VCaP (cell line): ENCODE measurements around the gene KRT12.

Experiments
- H3K27ac ChIP-seq: fragments of 450-650 bp; 2 replicates; pipeline ENCODE4 v1.5.1; 2017
- TF ChIP-seq, protein P1 (sequence below): fragments of 450-650 bp; conservative IDR thresholded peaks from 2 replicates; pipeline ENCODE4 v1.5.1; 2017; ENCODE audit warnings: mild to moderate bottlenecking, moderate library complexity

KRT12 gene

DNA sequence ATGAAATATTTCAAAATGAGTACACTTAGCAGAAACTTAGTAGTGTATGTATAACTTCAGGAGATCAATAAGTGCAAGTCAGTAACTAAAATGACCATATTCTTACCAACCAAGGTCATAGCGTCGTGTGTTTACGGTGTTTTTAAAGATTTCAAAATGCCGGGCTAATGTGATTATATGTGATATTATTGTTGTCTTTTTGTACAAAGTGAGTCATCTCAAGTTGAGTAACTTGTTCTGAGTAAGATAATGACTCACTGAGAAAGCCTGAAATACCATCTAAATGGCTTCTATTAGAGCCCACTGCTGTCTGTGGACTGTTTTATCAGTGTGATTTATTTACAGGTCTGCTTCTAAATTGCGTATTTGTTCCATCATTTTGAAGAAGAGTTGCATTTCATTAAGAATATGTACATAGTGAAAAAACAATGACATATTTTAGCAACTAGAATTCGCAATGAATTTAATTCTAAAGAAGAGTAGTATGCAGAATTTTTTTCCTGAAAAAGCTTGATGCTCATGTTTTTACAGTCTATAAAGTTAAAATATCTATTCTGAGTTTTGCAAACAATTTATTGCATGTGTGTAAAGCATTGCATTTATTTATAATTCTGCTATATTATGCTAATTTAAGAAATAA is 12.7 kb downstream of the KRT12 start:
- H3K27ac ChIP-seq, result no peak overlapping the region
- TF ChIP-seq, protein P1, sequence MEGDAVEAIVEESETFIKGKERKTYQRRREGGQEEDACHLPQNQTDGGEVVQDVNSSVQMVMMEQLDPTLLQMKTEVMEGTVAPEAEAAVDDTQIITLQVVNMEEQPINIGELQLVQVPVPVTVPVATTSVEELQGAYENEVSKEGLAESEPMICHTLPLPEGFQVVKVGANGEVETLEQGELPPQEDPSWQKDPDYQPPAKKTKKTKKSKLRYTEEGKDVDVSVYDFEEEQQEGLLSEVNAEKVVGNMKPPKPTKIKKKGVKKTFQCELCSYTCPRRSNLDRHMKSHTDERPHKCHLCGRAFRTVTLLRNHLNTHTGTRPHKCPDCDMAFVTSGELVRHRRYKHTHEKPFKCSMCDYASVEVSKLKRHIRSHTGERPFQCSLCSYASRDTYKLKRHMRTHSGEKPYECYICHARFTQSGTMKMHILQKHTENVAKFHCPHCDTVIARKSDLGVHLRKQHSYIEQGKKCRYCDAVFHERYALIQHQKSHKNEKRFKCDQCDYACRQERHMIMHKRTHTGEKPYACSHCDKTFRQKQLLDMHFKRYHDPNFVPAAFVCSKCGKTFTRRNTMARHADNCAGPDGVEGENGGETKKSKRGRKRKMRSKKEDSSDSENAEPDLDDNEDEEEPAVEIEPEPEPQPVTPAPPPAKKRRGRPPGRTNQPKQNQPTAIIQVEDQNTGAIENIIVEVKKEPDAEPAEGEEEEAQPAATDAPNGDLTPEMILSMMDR, result no peak

DNA sequence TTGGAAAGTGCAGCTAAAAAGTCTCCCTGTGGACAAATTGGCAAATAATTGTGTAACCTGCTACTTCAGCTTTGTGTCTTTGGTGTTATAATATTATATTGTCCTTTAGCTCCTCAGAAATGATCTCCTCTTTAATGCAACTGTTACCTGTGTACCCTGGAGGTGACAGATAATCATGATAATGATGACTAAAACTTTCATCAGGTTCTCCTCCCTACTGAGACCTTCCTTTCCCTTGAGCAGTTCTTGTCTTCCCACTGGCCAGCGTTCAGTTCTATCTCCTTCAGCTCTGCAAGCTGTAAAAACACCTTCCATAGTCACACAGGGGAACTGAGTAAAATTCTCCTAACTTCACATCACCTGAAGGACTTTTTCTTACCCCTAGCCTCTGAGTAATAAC is 14.7 kb downstream of the KRT12 start:
- H3K27ac ChIP-seq, result no peak overlapping the region
- TF ChIP-seq, protein P1, result no peak

DNA sequence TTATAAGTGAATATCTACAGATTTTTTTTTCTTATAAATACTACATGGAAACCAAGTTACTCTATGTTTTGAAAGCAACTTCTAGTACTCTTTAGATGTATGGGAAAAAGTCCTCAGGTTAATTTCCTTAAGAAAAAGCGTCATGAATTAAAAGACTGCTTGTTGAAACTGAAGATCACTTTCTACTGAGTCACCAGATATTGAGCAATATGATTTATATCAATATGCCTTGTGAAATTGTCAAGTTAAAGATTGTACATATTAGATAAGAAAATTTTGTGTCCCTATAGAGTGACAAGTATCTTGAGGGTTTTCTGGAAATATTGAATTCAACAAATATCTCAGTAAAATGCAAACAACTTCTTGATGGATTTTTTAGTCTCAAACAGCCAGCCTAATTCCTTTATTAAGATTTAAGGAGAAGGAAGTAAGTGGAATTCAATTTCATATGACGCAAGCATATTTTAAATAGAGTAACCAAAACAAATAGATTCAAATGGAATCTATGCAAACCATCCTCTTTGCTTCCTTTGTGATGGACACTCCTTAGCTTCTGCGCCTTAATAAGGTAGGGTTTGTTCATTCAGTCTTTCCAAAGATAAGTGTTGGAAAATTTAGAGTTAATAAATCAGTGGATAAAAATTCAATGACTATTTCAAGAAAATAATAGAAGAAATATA is 16.6 kb downstream of the KRT12 start:
- H3K27ac ChIP-seq, result no peak overlapping the region
- TF ChIP-seq, protein P1, result no peak

DNA sequence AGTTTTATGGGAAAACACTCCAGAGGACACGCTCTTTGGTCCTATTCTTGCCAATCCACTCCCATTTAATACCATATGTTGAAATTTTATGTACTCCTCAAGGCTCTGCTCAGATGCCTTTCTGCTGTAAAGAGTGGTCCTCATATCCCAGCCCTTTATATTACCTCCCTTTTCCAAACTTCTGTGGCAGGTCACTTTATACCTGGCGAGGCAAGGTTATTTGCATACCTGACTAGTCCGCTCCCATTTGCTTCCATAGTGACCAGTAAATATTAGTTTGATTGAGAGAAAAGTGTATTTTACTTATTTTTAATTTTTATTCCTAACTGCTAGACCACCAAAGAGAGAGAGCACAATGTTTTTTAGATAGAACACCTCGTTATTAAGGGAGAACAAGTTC is 17.3 kb downstream of the KRT12 start:
- TF ChIP-seq, protein P1, result no peak
- H3K27ac ChIP-seq, result no peak overlapping the region

DNA sequence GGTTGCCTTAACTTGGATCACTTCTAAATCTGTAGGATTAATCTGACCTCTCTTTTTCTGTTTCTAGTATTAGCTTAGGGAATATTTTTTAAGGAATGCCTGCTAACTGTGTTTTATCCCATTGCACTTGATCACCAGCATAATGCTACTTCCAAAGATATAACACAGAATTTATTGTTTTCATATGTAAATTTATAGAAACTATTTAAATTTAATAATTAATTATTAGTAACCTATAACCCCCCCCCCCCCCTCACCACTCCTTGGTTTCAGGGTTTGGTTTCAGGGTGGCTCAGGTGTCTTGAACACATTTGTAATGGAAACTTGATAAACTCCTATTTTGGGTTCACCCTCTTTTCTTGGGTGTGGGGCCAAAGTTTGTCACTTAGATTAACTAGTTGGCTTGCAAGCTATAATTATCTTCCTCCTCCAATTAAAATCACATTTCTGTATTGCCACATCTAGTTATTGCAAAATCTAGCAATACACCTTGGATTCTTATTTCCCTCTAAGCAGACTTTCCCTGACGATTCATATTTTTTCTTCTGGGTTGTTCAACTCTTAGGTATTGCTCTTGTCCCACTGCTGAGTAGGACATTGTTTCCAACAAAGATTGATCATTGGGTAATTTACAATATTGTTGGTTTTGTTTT is 18.3 kb downstream of the KRT12 start:
- TF ChIP-seq, protein P1, result no peak
- no peak overlapping the region for H3K27ac ChIP-seq

DNA sequence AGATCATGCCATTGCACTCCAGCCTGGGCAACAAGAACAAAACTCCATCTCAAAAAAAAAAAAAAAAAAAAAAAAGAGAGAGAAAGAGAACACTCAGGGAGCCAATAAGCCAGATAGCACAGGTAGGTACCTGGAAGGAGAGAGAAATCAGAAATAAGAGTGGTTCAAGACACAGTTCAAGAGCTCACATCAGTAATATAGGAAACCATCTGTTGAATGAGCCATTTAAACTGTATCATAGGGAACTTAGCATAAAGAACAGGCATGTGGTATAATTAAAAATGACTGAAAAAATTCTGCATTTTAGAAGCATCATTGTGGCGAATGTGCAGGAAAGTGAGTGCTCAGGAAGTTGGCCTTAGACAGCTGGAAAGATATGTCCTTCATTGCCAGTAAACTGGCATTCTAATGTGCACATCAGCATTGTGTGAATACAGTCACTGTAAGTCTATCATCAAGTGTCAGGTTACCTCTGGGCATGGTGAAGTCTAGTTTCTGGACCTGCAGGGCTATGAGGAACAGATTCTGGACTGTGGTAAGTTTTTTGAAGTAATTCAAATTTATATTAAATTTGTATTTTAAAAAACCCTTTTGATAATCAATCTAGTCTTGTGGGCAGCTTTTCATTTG is 20.4 kb downstream of the KRT12 start:
- TF ChIP-seq, protein P1, result no peak
- H3K27ac ChIP-seq, result no peak overlapping the region

DNA sequence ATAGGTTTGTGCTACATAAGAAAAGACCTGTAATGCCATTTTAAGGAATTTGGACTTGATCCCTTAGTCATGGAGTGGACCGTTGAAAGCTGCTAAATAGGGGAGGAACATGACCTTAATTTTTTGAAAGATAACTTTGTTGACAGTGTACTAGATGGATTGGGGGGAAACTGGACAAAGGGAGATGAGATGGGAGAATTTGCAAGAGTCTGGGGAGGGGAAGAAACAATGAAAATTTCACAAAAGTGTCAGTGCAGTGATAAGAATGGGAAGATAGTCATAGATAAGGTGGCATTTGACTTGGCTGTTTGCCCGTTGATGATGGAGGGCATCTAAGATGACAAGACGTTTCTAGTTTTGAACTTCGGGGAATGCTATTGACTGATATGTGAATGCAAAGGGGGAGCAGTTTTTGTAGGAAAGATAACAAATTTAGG is 22.3 kb downstream of the KRT12 start:
- TF ChIP-seq, protein P1, result no peak
- H3K27ac ChIP-seq, result no peak overlapping the region
